ENCODE data around the gene RORC. TPM values are rescaled to one million over a fixed set of nuclear protein-coding genes. Genes with fewer than 3 reads are reported as not detected.

The RORC gene
- total RNA-seq, 1 donor from 2014 or later, result not detected

- H2AFZ ChIP-seq (ENCODE audit: low read depth, low read length), result no peak overlapping the region
- H3K9me3 ChIP-seq (ENCODE audit: insufficient read depth, low read depth, low read length), result no peaks in the 10 kb centered on the region
- no peak overlapping the region for H3K4me3 Mint-ChIP-seq (ENCODE audit: unreplicated experiment)
- DNase-seq (ENCODE audit: low read depth), result no peak
- H3K36me3 ChIP-seq (ENCODE audit: insufficient read depth, low read length), result no peaks in the 10 kb centered on the region
- no peaks in the 10 kb centered on the region for H3K36me3 Mint-ChIP-seq (ENCODE audit: low read depth, unreplicated experiment)
- no peaks in the 10 kb centered on the region for H4K20me1 ChIP-seq (ENCODE audit: insufficient read depth, low read length)
- H3K27me3 Mint-ChIP-seq (ENCODE audit: low read depth, unreplicated experiment), result peaks cover 57% of the 10 kb centered on the region
- no peak for FAIRE-seq
- no peak overlapping the region for H3K4me2 ChIP-seq (ENCODE audit: low read length)
- no peaks in the 10 kb centered on the region for H3K4me1 ChIP-seq (ENCODE audit: insufficient read depth, low read length)
- no peaks in the 10 kb centered on the region for H3K79me2 ChIP-seq (ENCODE audit: insufficient read depth, low read length)
- peaks cover 51% of the 10 kb centered on the region for H3K27me3 ChIP-seq (ENCODE audit: insufficient read depth, low read length)
- H3K4me1 Mint-ChIP-seq (ENCODE audit: low read depth, unreplicated experiment), result peaks cover 11% of the 10 kb centered on the region
- no peak overlapping the region for H3K9ac ChIP-seq (ENCODE audit: low read length)
- H3K27ac ChIP-seq (ENCODE audit: low read depth, low read length), result no peak overlapping the region
- H3K4me3 ChIP-seq (ENCODE audit: insufficient read depth, low read depth, low read length), result no peak overlapping the region
- H3K9me3 Mint-ChIP-seq (ENCODE audit: unreplicated experiment), result no peaks in the 10 kb centered on the region
- H3K27ac Mint-ChIP-seq (ENCODE audit: unreplicated experiment), result peak overlapping the region; percentile 92
- TF ChIP-seq EZH2 (IDR thresholded peaks at IDR 0.05; ENCODE audit: insufficient read depth, low read length), result no peak
- TF ChIP-seq, protein P1, sequence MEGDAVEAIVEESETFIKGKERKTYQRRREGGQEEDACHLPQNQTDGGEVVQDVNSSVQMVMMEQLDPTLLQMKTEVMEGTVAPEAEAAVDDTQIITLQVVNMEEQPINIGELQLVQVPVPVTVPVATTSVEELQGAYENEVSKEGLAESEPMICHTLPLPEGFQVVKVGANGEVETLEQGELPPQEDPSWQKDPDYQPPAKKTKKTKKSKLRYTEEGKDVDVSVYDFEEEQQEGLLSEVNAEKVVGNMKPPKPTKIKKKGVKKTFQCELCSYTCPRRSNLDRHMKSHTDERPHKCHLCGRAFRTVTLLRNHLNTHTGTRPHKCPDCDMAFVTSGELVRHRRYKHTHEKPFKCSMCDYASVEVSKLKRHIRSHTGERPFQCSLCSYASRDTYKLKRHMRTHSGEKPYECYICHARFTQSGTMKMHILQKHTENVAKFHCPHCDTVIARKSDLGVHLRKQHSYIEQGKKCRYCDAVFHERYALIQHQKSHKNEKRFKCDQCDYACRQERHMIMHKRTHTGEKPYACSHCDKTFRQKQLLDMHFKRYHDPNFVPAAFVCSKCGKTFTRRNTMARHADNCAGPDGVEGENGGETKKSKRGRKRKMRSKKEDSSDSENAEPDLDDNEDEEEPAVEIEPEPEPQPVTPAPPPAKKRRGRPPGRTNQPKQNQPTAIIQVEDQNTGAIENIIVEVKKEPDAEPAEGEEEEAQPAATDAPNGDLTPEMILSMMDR (IDR thresholded peaks at IDR 0.05; ENCODE audit: insufficient read depth, low read depth, low read length), result no peak
Measured at GRCh38 chr1:151809290-151809984, 22.2 kb downstream of the RORC start.

DNA sequence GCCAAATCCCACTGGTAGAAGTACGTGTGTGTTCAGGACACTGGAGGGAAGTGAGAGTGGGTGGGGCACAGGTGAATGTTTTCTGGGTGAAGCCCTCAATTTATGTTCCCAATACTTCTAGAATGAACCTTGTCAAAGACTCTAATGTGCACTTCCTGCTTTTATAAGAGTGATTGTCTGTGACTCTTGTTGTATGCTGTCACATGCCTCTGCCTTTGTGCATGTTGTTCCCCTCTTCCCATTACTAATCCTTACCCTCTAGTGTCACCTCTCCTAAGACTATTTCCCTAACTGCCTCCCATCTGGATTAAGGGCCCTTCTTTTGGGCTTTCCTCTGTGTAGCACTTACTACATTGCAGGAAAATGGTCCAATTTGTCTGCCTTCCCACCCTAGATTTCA is 23.8 kb downstream of the RORC start:
- peaks cover 63% of the 10 kb centered on the region for H3K27me3 ChIP-seq (ENCODE audit: insufficient read depth, low read length)
- no peak overlapping the region for H3K27ac Mint-ChIP-seq (ENCODE audit: unreplicated experiment)

More for the DNA sequence above, 23.8 kb downstream of the RORC start:
- Histone ChIP-seq H4K20me1 (ENCODE audit: insufficient read depth, low read length) (no peaks in the 10 kb centered on the region), H3K79me2 (ENCODE audit: insufficient read depth, low read length) (no peaks in the 10 kb centered on the region), H3K9ac (ENCODE audit: low read length) (no peak overlapping the region), H2AFZ (ENCODE audit: low read depth, low read length) (no peak overlapping the region), H3K4me2 (ENCODE audit: low read length) (no peak overlapping the region), H3K4me3 (ENCODE audit: insufficient read depth, low read depth, low read length) (no peak overlapping the region), H3K9me3 (ENCODE audit: insufficient read depth, low read depth, low read length) (no peaks in the 10 kb centered on the region), H3K36me3 (ENCODE audit: insufficient read depth, low read length) (no peaks in the 10 kb centered on the region), H3K4me1 (ENCODE audit: insufficient read depth, low read length) (no peaks in the 10 kb centered on the region), H3K27ac (ENCODE audit: low read depth, low read length) (no peak overlapping the region)
- Mint-ChIP-seq H3K36me3 (ENCODE audit: low read depth, unreplicated experiment) (peaks cover 4% of the 10 kb centered on the region), H3K27me3 (ENCODE audit: low read depth, unreplicated experiment) (peaks cover 57% of the 10 kb centered on the region), H3K4me3 (ENCODE audit: unreplicated experiment) (no peak overlapping the region), H3K9me3 (ENCODE audit: unreplicated experiment) (no peaks in the 10 kb centered on the region), H3K4me1 (ENCODE audit: low read depth, unreplicated experiment) (peaks cover 11% of the 10 kb centered on the region)
- DNase-seq (ENCODE audit: low read depth) (no peak), FAIRE-seq (no peak)
- no peak for TF ChIP-seq EZH2 (IDR thresholded peaks at IDR 0.05; ENCODE audit: insufficient read depth, low read length)
- TF ChIP-seq, protein P1 (IDR thresholded peaks at IDR 0.05; ENCODE audit: insufficient read depth, low read depth, low read length), result no peak
